Femur (tissue), 1 donor: Measurements from ENCODE around the gene GTPBP2.
"Not testable (repeated sequence)": the region's sequence is repeated elsewhere in the genome, so short reads cannot be mapped to it uniquely, and the experiment has no call there.

Experiments used
- DNase-seq: peaks from one replicate; pipeline ENCODE4 v3.0.0-alpha.2; 2017

The GTPBP2 gene

GRCh38 chr6:43658161-43658560 is 29.1 kb upstream of the GTPBP2 start:
- DNase-seq: no peak

- no peak for DNase-seq
Observed at GRCh38 chr6:43657221-43657802, 28.2 kb upstream of the GTPBP2 start.

- DNase-seq: not testable (repeated sequence)
Observed at GRCh38 chr6:43652822-43653221, 23.8 kb upstream of the GTPBP2 start.

GRCh38 chr6:43648248-43648647 is 19.2 kb upstream of the GTPBP2 start:
- no peak for DNase-seq

- DNase-seq: no peak
Observed at GRCh38 chr6:43647613-43648012, 18.5 kb upstream of the GTPBP2 start.

DNA sequence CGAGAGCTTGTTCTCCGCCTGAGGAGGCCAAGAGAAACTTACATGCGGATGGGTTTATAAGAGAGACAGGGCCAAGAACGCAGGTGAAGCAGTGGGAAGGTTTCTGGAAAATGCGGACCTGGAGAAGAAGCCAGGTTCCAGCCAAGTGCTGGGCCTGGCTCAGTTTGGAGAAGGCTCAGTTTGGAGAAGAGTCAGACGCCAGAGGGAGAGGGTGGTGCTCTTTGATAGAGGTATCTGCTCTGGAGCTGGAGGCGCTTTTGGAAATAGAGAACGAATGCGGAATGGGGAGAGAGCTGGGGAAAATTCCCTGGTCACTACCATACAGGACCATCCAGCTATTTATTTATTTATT is 16.5 kb upstream of the GTPBP2 start:
- DNase-seq: no peak

DNA sequence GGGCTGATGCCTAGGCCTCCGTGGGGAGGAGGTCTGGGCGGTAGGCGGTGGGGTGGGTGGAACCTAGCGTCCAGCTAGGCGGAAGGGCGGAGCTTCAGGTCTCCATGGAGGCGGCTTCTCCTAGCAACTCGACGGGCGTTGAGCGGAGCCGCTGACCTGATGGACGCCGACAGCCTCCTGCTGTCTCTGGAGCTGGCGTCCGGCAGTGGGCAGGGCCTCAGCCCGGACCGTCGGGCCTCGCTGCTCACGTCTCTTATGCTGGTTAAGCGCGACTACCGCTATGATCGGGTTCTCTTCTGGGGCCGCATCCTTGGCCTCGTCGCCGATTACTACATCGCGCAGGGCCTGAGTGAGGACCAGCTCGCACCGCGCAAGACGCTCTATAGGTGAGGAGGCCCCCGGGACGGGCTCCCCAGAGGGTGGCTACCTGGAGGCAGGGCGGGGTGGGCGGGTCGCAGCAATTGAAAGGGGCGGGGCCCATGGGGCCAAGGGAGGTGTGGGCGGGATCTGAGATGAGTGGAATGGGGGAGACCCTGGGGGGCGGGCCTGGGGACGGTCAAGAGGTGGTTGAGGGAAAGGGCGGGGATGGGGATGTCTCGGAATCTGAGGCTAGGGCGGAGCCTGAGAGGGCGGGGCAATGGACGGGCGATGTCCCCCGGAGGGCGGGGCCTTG is 16.0 kb upstream of the GTPBP2 start, which contains the start of gene RSPH9:
Gene RSPH9 (plus strand): TSS at position 97 of the 673 bp plus-strand sequence. CDS start 63 bp downstream, at position 160.
- DNase-seq: peak; percentile 87

DNA sequence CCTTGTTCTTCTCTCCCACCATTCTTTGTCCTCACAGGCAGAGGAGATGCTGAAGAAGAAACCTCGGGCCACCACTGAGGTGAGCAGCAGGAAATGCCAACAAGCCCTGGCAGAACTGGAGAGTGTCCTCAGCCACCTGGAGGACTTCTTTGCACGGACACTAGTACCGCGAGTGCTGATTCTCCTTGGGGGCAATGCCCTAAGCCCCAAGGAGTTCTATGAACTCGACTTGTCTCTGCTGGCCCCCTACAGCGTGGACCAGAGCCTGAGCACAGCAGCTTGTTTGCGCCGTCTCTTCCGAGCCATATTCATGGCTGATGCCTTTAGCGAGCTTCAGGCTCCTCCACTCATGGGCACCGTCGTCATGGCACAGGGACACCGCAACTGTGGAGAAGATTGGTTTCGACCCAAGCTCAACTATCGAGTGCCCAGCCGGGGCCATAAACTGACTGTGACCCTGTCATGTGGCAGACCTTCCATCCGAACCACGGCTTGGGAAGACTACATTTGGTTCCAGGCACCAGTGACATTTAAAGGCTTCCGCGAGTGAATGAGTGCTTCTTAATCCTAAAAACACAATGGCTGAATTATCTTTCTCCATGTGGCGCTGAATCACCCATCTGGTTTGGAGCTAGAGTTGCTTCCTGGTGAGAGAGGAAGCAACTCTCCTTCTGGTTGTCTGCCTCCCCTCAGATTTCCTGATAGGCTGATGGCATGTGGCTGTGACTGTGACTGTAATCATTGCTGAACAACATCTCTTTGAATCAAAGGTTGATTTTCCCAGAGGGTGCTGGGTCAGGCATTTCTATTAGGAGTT is 11.1 kb upstream of the GTPBP2 start:
- DNase-seq: no peak

DNA sequence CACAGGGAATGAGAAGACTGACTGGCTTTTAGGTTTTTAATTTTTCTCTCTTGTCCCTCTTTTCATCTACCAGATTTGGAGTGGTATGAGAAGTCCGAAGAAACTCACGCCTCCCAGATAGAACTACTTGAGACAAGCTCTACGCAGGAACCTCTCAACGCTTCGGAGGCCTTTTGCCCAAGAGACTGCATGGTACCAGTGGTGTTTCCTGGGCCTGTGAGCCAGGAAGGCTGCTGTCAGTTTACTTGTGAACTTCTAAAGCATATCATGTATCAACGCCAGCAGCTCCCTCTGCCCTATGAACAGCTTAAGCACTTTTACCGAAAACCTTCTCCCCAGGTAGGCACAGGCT is 7.2 kb upstream of the GTPBP2 start:
- no peak for DNase-seq

- DNase-seq: peak; percentile 91
Observed at GRCh38 chr6:43635387-43636307, 6.6 kb upstream of the GTPBP2 start, which contains the start of gene MAD2L1BP. TSS of gene MAD2L1BP (plus strand) at chr6:43635840. CDS start at chr6:43635876, 36 bp downstream.

DNA sequence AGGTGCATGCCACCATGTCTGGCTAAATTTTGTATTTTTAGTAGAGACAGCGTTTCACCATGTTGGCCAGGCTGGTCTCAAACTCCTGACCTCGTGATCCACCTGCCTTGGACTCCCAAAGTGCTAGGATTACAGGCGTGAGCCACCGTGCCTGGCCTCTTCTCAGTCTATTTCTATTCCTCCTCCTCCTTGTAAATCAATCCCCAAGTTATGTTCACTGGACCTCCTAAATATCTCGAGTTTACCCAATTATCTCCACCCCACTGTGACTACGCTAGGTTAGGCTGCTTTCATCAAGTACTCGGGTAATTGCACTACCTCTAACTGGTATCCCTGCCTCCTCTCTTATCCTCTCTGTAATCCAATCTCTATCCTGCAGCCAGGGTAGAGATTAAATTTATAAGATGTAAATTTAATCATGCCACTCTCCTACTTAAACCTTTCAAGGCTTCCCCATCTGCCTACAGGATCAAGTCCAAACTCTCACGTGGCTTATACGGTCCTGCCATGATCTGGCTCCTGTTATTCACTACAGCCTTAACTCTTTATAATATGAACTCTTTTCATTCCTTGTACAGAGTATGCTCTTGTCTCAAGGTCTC is 5.7 kb upstream of the GTPBP2 start:
- DNase-seq: no peak

- not testable (repeated sequence) for DNase-seq
Observed at GRCh38 chr6:43633002-43633401, 3.9 kb upstream of the GTPBP2 start.

DNA sequence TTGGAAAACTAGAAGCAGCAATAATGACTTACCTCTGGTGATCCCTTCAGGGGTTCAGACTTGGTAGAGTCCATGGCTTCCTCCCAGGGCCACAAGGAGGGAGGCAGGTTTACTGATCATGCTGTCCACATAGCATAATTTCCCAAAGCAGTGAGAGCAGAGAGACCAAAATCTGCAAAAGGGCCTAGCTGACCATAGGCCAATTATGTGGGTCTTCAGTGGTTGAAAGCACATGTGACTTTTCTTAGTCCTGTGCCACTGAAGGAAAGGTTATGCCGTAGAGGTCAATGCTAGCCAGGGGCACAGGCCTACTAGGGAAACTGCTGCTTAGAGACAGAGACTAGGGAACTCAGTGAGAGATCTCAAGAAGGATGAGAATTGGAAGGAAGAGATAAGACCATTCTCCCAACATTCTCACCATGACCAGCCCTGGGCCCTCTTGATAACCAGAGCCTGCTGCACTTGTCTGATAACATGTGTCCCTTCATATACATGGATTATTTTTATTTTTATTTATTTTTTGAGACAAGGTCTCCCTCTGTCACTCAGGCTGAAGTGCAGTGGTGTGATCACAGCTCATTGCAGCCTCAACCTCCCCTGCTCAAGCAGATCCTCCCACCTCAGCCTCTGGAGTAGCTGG is 2.0 kb upstream of the GTPBP2 start:
- no peak for DNase-seq

GRCh38 chr6:43629505-43630300 is 639 bp upstream of the GTPBP2 start:
- peak; percentile 99 for DNase-seq

DNA sequence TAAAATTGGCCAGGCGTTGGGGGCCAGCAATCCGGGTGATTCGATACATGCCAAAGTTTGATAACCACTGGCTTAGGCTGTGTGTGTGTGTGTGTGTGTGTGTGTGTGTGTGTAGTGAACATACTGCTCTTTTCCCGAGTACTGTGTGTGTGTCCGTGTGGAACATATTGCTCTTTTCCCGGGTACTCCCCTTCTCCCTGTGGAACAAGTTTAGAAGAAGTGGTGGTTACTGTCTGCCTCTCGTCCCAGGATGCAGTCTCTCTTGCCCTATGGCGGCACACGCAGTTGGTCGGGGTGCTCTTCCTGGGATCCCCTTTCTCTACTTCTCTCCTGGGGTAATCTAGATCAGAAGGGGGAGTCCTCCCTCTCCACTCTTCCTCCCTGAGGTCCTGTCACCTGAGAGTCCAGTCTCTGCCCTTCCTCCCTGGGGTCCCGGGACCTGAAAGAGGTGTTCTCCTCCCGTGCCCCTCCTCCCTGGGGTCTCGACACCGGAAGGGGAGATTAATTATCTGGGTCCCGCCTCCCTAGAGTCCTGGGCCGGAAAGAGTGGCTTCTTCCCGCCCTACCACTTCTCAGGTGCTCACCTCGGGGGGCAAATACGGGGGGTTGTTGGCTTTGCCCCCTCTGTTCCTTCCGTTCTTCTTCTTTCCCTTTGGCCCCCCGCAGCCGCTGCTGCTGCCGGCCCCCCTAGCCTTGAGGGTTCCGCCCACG is 516 bp downstream of the GTPBP2 start:
- DNase-seq: peak; percentile 69

GRCh38 chr6:43627008-43627825 is 1.8 kb downstream of the GTPBP2 start:
- DNase-seq: peak; percentile 81

- no peak for DNase-seq
Observed at GRCh38 chr6:43625393-43625992, 3.6 kb downstream of the GTPBP2 start.

DNA sequence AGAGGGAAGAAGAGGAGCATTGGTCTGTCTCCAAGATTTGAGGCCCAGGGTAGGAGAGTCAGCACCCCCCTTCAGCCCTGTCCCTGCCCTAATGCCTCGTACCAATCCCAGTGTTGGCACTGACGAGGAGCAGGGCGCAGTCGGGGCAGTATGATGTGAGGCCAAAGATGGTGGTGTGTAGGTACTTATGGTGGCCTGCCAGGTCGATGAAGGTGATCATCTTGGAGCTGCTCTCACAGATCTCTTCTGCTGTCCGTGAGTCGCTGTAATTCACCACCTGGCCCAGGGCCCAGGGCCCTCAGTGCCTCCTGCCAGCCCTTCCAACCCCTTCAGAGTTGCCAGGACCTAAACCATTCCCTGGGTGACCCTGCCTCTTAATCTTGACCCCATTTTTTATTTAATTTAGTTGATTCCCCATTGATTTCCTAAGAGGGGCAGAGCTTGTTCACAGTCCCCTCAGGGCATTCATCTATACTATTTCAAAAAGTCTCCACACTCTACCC is 4.2 kb downstream of the GTPBP2 start:
- no peak for DNase-seq
